ENCODE measurements around the gene BROX. TPM values are rescaled to one million over a fixed set of nuclear protein-coding genes. Genes with fewer than 3 reads are reported as not detected.
A peak's percentile ranks its signal among the peaks of the same experiment; 100 is the strongest.
"Not testable (repeated sequence)": the region's sequence is repeated elsewhere in the genome, so short reads cannot be mapped to it uniquely, and the experiment has no call there.

The BROX gene
- total RNA-seq, 1 donor from 2014 or later: 76.3 TPM

DNA sequence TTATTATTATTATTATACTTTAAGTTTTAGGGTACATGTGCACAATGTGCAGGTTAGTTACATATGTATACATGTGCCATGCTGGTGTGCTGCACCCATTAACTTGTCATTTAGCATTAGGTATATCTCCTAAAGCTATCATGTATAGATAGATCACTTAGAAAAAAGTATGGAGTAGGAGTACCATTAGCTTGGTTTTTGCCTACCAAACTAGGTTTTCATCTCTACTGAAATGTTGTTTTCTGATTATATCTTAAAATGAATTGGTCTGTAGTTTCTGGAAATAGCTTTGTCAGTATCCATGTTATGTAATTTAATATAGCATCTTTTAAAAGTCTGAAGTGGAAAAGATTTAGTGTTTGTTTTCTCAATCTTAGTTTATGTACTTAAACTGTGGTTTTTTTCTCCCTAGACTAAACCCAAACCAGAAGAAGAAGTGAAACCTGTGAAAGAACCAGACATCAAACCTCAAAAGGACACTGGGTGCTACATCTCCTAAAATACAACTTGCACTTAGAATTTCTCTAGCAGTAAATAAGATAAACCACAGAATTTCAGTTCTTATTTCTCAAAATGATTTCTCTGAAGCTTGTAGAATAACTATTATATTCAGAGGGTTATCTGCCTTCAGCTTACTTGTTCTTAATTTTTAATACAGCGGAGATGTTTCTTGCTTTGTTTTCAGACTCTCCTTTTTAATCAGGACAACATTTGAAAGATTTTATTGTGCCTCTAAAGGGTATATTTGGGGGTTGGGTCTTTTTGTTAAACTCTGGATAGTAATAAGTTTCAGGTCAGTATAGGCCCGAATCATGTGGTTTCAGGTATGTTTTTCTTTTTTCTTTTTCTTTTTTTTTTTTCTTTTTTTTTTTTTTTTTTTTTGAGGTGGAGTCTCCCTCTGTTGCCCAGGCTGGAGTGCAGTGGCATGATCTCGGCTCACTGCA is 20.1 kb downstream of the BROX start:
- no peak for DNase-seq (ENCODE audit: low read depth)

DNA sequence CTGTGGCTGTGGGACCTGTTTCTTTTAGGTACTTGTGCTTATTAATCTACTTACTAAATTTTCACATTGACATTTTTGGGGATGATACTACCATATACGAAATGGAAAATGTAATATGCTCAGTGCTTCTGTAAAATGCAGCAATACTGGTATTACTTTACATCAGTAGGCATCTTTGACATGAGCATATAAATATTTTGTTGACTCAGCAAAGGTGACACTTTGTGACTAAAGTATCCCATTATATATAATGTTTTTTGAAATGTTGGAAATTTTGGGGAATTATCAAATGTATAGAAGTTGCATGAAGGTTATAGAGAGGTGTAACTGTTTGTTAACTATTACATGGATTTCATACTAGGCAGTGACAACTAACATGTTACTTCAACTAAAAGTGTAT is 22.4 kb downstream of the BROX start:
- no peak for DNase-seq (ENCODE audit: low read depth)

DNA sequence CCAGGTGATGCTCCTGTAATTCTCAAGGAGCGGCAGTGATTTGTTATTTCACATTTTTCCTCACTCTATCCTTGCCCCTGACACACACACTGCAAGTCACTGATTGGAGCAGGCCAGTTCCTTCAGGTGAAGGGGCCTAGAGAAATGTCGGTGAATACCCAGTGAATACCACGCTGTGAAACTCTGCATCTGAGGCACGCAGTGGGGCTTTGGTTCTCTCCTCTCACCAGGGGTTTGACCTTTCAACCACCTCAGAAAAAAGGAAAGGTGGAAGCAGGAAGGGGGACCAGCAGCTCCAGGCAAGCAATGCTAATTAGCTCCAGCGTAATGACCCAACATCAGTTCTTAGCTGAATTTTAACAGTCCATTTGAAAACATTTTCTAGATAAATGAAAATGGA is 24.1 kb downstream of the BROX start:
- DNase-seq (ENCODE audit: low read depth): peak; percentile 1

DNA sequence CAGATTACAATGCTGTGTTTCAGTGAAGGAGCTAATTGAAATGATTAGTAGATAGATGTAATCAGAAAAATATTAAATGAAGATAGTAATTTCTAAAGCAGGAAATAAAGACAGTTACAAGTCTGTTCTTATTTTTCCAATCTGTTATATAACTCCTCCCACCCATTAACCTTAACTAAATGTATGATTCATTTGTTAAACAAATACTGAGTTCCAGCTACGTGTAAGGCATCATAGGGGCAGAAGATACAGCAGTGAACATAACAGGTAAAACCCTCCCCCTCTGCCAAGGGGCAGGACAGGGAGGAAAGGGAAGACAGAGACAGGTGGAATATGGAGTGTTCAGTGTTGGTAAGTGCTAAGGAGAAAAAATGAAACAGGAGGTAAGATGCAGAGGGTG is 24.6 kb downstream of the BROX start, which contains the start of gene FAM177B:
FAM177B (plus strand) TSS at position 231 of the 400 bp plus-strand sequence. CDS start 9,344 bp downstream, outside the sequence.
- peak; percentile 59 for DNase-seq (ENCODE audit: low read depth)

DNA sequence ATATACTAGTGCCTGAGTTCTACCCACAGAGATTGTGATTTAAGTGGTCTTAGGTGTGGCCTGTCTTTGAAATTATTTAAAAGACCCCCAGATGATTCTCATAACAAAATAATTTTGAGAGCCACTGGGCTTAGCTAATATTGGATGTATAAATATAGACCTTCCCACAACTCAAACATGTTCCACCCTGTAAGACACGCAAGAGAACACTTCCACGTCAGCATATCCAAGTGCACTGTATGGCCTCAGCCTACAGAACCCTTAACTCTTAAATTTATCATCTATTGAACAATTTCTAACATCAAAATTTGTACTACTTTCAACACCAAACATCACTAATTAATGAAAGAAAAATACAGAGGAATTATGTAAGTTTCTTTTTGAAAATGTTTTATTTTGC is 27.1 kb downstream of the BROX start:
- no peak for DNase-seq (ENCODE audit: low read depth)

DNA sequence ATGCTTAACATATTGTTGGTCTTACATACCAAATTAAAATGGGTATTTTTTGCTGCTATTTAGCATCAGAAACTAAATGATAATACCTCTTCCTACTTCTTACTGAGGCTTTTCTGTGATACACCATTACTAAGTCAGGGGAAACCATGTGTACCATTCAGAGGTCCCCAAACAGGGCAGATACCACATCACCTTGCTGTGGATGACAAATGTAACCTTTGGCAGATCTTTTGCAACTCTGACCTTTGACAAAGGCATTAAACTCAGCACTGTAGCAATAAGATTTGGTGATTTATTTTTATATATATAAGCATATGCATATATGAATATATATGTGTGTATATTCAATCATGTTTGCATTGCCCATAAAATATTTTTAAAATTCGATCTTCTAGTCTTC is 27.6 kb downstream of the BROX start:
- no peak for DNase-seq (ENCODE audit: low read depth)

DNA sequence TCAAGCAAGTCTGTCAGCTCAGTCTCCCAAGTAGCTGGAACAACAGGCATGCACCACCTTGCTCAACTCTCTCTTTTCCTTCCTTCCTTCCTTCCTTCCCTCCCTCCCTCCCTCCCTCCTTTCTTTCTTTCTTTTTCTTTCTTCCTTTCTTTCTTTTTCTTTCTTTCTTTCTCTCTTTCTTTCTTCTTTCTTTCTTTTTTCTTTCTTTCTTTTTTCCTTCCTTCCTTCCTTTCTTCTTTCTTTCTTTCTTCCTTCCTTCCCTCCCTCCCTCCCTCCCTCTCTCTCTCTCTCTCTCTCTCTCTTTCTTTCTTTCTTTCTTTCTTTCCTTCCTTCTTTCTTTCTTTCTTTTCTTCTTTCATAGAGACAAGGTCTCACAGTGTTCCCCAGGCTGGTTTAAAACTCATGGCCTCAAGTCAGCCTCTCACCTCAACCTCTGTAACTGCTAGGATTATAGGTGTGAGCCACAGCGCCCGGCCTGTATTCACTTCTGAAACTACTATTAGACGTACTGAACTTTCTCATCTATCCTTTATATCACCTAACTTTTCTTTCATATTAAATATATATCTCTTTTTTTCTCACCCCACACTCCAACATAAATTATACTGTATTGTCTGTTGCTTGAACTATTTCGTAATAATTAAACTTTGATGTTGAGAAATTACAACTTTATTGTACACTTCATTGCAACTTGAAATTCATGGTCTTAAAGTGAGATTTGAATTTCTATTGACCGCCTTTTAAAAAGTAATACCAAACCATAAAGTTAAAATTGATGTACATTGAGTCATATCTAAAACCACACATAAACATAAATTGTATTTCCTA is 29.5 kb downstream of the BROX start:
- DNase-seq (ENCODE audit: low read depth): not testable (repeated sequence)

DNA sequence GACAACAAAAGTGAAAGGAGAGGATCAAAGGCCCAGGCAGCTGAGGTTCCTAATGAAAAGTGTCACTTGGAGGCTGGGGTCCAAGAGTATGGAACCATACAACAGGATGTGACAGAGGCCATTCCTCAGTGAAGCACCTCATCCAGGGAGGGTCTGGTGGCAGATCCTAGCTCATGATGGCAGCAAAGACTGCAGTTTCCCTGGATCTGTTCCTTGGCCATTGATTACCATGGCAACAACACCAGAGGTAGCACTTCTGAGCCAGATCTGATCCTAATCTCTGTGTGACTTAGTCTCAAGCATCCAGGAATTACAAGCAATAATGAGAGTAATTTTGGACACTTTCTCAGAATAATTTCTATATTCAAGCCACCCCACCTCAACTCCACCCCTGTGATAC is 37.6 kb downstream of the BROX start:
- peak; percentile 16 for DNase-seq (ENCODE audit: low read depth)

DNA sequence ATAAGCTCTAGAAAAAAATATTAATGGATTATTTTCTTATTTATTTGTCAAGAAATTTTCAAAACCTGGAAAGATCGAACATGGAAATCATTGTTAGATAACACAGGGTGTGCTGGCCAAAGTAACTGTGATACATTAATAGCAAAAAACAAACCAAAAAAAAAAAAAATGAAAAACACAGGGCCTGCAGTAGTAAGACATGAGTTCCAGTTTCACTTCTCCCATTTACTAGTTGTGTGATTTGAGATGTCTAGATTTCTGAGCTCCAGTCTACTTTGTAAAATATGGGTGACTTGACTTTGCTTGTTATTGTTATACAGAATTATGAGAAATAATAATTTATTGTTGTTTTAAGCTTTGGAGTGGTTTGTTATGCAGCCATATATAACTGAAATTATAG is 38.3 kb downstream of the BROX start:
- no peak for DNase-seq (ENCODE audit: low read depth)

DNA sequence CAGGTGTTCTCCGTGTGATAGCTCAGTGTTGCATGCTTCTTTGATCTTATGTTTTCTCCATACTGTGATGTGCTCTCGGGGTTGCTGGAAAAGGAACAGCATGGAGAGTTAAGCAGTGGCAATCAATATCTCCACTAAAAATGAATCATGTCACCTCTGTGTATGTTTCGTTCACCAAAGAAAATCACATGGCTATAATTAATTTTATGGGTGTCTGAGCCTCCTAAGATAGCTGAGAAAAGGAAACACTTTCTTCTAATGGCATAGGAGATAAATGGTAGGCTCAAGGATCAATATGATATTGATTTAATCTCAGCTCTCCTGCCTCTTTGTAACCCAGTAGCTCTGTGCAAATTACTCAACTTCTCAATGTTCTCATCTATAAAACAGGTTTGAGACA is 38.9 kb downstream of the BROX start:
- DNase-seq (ENCODE audit: low read depth): no peak

DNA sequence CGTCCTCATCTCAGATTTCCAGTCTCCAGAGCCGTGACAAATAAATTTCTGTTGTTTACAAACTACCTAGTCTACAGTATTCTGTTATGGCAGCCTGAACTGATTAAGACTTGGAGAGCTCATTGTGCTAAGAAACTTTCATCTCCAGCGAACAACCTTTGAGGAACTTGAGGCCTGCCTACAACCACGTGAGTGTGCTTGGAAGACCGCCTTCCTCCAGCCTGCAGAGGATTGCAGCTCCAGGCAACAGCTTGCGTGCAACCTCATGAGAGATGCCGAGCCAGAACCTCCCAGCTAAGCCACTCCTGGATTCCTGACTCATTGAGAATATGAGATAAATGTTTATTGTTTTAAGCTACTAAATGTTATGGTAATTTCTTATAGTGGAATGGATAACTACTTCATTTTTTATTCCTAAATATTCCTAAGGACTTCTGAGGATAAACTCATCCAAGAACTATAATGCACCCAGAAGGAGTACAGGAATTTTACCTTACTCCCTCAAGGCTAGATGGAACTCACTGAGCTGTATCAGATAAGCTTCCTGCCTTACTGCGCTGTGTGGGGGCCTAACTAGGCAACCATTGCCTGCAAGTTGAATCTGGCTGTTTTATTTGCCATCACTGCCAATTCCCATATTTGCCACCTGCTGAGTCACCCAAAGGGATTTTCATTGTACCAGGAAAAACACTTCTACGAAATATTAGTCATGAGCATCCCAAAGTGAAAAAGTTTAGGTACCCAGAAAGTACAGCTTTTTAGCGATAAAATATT is 42.2 kb downstream of the BROX start:
- peak; percentile 94 for DNase-seq (ENCODE audit: low read depth)

DNA sequence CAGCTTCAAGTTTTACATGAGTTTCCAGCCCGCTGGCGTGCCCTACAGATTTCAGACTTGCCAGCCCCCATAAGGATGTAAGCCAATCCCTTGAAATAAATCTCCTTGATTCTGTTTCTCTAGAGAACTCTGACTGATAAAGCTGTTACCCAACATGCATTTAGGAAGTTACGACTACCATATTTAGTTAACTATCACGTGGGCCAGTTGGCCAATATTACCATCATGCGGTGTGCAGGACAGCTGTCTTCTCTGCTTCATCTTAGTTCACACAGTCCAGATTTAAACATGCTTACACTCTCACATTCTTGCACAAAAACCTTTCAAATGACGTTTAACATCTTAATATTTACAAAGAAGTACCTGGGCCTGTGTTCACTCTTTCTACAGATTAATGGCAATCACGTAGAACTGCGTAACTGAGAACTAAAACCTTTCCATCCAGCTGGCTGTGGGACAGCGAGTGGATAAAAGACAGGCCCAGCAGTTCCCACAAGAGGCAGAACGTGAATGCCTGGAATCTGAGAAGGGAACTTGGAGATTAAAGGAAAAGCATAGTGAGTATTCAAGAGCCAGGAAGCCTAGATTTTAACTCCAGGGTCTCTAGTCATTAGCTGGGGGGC is 45.4 kb downstream of the BROX start:
- no peak for DNase-seq (ENCODE audit: low read depth)

DNA sequence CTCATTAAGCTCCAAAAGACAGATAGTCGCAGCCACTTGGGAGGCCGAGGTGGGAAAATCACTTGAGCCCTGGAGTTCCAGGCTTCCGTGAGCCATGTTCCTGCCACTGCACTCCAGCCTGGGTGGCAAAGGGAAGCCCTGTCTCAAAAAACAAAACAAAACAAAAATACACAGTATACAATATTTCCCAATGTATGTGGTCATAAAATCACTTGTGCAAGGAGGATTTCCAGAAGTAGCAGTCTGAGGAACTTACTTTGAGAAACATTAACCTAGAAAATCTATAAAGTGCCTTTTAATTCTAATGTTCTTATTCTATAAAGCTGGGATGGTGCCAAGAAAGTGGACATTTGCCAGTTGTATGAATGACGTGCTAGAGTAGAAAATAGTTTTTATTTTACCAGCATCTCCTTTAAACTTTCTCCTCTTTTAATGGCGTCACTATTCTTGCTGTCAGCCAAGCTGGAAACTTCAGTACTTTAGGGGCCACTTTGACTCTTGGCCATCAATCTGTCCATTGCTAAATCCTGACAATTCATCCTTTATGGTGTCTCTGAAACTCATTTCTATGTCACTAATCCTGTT is 47.2 kb downstream of the BROX start:
- DNase-seq (ENCODE audit: low read depth): peak; percentile 34

DNA sequence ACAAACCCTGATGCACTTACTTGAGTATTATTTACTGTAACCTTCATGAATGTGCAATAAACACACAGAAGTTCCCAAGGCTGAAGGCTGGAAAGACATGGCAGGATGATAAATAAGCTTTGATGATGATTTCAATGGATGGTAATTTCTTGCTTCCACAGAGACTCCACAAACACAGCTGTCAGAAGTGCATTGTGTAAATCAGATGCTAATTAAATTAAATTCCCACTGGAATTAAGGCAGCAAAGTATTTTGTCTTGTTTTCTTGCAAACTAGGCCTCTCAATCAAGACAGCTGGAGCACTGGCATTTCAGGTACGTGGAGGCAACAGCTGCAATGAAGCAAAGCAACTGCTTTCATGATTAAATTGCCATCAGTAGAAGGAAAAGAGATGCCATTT is 48.7 kb downstream of the BROX start:
- no peak for DNase-seq (ENCODE audit: low read depth)

DNA sequence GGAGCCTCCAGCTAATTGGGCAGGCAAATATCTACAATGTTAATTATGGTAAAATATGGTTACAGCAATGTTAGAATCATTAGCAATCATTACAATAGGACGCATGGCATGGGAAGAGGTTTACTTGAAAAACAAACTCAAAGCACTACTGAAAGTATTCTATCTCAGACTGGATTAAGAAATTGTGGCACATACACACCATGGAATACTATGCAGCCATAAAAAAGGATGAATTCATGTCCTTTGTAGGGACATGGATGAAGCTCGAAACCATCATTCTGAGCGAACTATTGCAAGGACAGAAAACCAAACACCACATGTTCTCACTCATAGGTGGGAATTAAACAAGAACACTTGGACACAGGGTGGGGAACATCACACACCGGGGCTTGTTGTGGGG is 49.8 kb downstream of the BROX start:
- not testable (repeated sequence) for DNase-seq (ENCODE audit: low read depth)

DNA sequence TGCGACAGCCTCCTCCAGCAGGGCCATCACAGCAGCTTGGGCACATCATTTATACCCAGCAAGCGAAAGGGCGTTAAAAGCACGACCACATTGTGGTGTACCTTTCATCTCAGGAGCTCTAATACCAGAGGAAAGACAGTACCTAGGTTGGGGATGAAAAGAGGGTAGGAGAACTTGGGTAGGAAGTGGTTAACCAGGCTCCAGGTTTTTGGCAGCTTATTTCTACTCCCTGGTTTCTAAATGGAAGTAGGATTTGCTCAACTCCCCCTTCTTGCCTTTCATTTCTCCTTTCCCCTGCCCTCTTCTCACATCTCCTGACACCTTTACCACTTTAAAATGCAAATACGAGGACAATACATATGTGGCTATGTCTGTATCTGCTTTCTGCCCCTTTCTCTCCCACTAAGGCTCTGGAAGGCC is 54.8 kb downstream of the BROX start:
- no peak for DNase-seq (ENCODE audit: low read depth)

DNA sequence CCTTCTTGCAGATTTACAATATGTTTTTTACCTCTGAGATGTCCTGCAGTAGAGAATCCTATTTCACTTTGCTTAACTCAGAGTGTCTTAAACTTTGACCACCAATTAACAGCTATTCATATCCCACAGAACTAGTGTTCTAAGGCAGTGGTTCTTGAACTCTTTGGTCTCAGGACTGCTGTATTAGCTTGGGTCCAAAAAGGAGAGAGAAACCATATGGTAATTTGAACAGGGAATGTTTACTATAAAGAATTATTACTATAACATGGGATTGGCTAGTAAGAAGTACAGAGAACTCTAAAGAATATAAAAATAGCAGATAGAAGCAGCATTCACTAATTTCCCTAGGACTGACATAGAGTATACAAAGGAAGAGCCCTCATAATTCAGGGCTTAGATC is 56.2 kb downstream of the BROX start:
- DNase-seq (ENCODE audit: low read depth): no peak

DNA sequence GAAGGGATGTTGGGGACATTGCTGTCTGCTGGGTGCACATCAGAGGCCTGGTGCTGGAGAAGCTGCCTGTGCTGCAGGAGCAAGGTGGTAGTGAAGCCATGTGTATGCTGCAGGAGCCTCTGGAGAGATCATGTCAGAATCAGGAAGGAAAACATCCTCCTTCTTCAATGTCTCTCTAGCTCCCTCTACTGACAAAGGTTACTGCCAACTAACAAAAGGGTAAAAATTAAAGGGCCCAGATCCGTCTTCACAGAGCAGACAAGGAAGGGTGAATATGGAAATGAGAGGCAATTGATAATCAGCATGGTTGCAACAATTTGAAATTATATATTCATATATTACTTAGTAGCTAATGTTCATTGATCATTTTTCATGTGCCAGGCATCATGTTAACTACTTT is 56.8 kb downstream of the BROX start:
- no peak for DNase-seq (ENCODE audit: low read depth)

DNA sequence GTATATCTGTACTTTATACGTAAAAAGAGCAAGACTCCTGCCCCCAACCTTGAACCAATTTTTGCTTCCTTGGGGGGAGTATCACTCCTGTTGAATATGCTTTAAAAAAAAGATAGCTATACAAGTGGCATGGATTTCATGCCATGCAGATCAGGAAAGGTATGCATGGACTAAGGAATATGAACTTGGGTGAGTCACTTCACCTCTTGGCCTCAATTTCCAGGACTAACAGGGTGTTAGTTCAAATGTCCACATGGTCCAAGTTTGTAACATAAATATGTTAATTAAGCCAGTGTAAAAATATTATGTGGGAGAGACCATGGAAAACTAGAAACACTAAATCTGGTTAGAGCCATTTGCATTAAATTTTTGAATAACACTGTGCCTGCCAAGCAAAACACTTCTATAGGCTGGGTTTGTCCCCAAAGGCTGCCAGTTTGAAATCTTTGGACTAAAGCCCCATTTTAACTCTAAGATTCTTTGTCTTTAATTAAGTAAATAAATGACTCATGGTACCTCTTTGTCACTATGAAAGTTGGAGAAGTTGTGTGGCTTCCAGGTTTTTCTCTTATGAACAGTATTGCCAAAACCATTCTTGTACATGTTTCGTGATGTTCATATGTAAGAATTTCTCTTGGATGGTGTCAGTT is 57.7 kb downstream of the BROX start:
- DNase-seq (ENCODE audit: low read depth): peak; percentile 67

DNA sequence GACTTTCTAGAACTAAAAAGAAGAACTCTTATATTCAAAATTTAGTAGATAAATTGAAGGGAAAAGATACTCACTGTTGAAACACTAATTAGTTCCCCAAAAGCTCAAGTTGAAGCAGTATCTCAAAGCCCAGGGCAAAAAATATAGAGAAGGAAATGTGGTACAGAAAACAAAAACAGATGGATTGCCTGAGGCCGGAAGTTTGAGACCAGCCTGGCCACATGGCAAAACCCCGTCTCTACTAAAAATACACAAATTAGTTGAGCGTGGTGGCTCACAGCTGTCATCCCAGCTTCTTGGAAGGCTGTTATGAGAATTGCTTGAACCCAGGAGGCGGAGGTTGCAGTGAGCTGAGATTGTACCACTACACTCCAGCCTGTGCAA is 60.6 kb downstream of the BROX start:
- no peak for DNase-seq (ENCODE audit: low read depth)

DNA sequence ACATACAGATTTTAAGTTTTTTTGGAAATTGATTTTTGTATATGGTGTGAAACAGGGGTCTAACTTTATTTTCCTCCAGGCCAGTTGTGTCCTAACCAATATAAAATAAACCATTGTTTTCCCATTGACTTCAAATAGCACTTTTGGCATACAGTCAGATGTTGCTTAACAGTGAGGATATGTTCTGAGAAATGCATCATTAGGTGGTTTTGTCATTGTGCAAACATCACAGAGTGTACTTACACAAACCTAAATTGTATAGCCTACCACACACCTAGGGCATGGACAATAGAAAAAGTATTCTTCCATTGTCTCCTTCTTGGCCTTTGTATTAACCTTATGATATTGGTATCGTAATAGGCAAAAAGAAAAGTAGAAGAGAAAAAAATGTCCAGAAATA is 65.1 kb downstream of the BROX start:
- DNase-seq (ENCODE audit: low read depth): peak; percentile 96
